Prostate gland (tissue), 2 donors: ENCODE data around the gene GATA1. TPM values are rescaled to one million over a fixed set of nuclear protein-coding genes. Genes with fewer than 3 reads are reported as not detected.

Experiments used
- DNase-seq: peaks from one replicate; pipeline ENCODE4 v3.0.0-alpha.2; 2019; ENCODE audit warnings: low spot score
- H3K27ac ChIP-seq, 2 donors: fragments of 200-600 bp; sonication (generic); 2 replicates each; pipeline ENCODE4 v1.5.1; 2017 to 2019
- H3K27me3 ChIP-seq: fragments of 200-600 bp; sonication (generic); replicated peaks from 2 replicates; pipeline ENCODE4 v1.5.1; 2019; ENCODE audit not compliant: insufficient read depth
- H3K36me3 ChIP-seq, 2 donors: fragments of 200-600 bp; sonication (generic); 1 replicate in 1 of 2; 2 replicates in 1 of 2; pipeline versions ENCODE4 v1.5.1 to v1.8.1; 2017 to 2019
- H3K4me1 ChIP-seq: fragments of 200-600 bp; sonication (generic); replicated peaks from 2 replicates; pipeline ENCODE4 v1.5.1; 2019
- H3K4me3 ChIP-seq, 2 donors: fragments of 200-600 bp; sonication (generic); 2 replicates each; pipeline ENCODE4 v1.5.1; 2017 to 2019
- H3K9me3 ChIP-seq: fragments of 200-600 bp; sonication (generic); 2 replicates; pipeline ENCODE4 v1.5.1; 2017
- POLR2A ChIP-seq: fragments of 450-650 bp; IDR thresholded peaks from one replicate; pipeline ENCODE4 v1.6.1; 2016; ENCODE audit warnings: antibody characterized with exemption, mild to moderate bottlenecking
- POLR2AphosphoS5 ChIP-seq: sonication (generic); formaldehyde crosslinking; IDR thresholded peaks from one replicate; pipeline ENCODE4 v1.6.1; 2017; ENCODE audit warnings: antibody characterized with exemption
- whole genome bisulfite sequencing: methylation state at CpG from one replicate; pipeline ENCODE4 v1.1.5; 2018; 5-methylcytosine and 5-hydroxymethylcytosine counted together
- intact Hi-C: fragments of 100-400 bp; cut with DNase I; formaldehyde crosslinking; loops from one replicate; pipeline ENCODE4 v1.14.2; 2022
- total RNA-seq, 2 donors: library from RNA; depleted of rRNA; stranded (reverse); fragments of >200 nt; gene quantifications; one replicate each; pipeline ENCODE4 v1.1.0, GENCODE V29; 2016
- TF ChIP-seq, protein P1 (sequence below), 4 experiments: fragments of 200-600 bp in 2 of 4; fragments of 450-650 bp in 2 of 4; sonication (generic) in 2 of 4; IDR thresholded peaks; 1 replicate in 3 of 4; 2 replicates in 1 of 4; pipeline ENCODE4 v1.5.1; 2016 to 2019; ENCODE audit warnings: antibody characterized with exemption in 4 of 4, mild to moderate bottlenecking in 2 of 4, moderate library complexity in 2 of 4

GATA1 gene
- total RNA-seq, 2 donors from 2014 or later: not detected

DNA sequence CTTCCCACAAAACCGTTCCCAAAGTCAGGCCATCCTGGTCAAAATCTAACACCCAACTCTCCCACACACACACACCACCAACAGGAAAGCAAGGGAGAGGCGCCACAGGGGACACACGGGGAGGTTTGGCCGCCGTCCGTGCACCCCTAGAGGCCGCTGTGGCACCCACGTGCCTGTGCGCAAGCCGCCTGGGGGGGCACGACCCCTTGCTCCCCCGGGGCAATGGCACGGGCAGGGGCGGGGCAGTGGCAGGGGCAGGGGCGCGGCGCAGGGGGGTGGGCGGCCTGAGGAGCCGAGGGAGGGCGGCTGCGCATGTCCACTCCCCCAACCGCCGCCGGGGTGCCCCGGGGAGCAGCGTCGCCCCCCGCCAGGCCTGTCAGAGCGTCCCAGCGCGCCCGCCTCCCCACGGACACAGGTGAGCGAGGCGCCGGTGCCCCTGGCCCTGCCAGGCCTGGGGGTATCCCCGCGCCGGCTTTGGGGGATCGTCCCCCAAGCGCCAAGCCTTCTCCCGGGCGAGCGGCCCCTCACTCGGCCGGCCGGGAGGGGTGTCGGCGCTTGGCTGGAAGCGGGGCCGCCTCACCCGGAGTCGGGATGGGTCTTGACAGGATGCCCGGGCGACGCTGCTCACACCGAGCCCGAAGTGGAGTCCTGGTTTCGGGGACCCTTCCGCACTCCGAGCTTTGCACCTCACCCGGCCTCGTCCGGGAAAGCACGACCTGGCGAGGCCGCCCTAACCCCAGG lies 39.9 kb downstream of the GATA1 start, which contains the start of gene ERAS:
Gene ERAS, plus strand, starts transcription at position 379 of the 741 bp plus-strand sequence. CDS start 2,611 bp downstream, outside the sequence.
- 66% methylated on average over 12 of the region's 67 CpGs for WGBS
- H3K27me3 ChIP-seq: no peaks in the 10 kb centered on the region
- H3K27ac ChIP-seq: no peak within 1 kb of the TSS
- no peaks in the 10 kb centered on the region for H3K36me3 ChIP-seq
- DNase-seq: no peak
- intact Hi-C loops: no loop called here
- H3K4me3 ChIP-seq: no peak within 1 kb of the TSS
- TF ChIP-seq, protein P1, sequence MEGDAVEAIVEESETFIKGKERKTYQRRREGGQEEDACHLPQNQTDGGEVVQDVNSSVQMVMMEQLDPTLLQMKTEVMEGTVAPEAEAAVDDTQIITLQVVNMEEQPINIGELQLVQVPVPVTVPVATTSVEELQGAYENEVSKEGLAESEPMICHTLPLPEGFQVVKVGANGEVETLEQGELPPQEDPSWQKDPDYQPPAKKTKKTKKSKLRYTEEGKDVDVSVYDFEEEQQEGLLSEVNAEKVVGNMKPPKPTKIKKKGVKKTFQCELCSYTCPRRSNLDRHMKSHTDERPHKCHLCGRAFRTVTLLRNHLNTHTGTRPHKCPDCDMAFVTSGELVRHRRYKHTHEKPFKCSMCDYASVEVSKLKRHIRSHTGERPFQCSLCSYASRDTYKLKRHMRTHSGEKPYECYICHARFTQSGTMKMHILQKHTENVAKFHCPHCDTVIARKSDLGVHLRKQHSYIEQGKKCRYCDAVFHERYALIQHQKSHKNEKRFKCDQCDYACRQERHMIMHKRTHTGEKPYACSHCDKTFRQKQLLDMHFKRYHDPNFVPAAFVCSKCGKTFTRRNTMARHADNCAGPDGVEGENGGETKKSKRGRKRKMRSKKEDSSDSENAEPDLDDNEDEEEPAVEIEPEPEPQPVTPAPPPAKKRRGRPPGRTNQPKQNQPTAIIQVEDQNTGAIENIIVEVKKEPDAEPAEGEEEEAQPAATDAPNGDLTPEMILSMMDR (IDR thresholded peaks at IDR 0.05): no peak
- TF ChIP-seq POLR2A (no peak), POLR2AphosphoS5 (no peak)
- no peaks in the 10 kb centered on the region for H3K4me1 ChIP-seq
- H3K9me3 ChIP-seq: no peaks in the 10 kb centered on the region

DNA sequence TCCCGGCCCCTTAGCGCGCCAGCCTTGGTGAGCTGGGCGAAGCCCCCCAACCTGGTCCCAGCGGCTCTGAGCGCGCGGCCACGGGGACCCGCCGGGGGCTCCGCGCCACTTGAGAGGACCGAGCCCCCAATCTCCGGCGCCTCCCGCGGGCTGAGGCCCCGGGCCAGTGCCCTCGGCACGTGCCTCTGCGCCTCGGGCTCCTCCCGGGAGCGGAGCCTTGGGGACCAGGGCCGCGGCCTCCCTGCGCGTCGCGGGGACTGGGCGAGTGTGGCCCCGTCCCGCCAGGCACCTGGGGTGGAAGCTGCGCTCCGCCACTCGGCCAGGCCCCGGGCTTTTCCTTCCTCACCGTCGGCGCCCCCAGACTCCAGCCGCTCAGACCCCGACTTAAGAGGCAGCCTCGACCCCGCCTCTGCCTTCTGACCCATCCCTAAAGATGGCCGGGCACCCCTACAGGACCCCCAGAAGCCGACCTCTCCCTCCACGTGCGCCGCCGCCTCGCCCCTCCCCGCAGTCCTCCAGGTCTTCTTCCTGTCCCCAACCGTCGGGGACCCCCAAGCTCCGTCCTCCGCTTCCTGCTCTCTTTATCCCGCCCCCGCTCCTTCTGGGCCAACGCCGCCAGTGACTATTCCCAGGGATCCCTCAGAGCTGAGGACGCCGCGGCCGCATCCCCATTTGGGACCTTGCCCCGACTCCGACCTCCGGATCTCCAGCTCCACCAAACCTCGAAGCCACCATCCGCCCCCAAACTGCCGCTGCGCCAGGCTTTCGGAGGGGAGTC lies 40.7 kb downstream of the GATA1 start:
- intact Hi-C loops: no loop called here
- 71% methylated on average over 28 of the region's 73 CpGs for whole genome bisulfite sequencing
- H3K4me3 ChIP-seq: no peak overlapping the region
- no peak overlapping the region for H3K27ac ChIP-seq
- no peaks in the 10 kb centered on the region for H3K4me1 ChIP-seq
- no peak for DNase-seq
- no peaks in the 10 kb centered on the region for H3K27me3 ChIP-seq
- H3K36me3 ChIP-seq: no peaks in the 10 kb centered on the region
- no peaks in the 10 kb centered on the region for H3K9me3 ChIP-seq
- TF ChIP-seq, protein P1 (IDR thresholded peaks at IDR 0.05): no peak
- TF ChIP-seq POLR2A: no peak

DNA sequence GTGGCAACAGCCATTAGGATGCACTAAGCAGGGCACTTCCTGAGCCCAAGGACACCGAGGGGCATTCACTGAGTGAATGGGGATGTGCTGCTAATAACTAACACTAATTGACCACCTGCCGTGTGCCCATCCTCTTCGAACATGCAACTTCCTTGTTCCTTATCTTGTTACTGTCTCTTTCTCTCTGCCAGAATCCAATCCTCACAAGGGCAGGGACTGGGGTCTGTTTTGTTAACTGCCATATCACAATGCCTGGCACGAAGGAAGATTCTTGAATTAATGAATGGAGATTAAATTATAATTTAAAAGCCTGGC lies 41.2 kb downstream of the GATA1 start:
- Histone ChIP-seq H3K36me3 (no peaks in the 10 kb centered on the region), H3K27me3 (no peaks in the 10 kb centered on the region), H3K4me3 (no peak overlapping the region), H3K4me1 (no peaks in the 10 kb centered on the region), H3K9me3 (no peaks in the 10 kb centered on the region), H3K27ac (no peak overlapping the region)
- WGBS: 56% methylated on average over 4 of the region's 4 CpGs
- TF ChIP-seq POLR2AphosphoS5: no peak
- no peak for TF ChIP-seq POLR2A
- TF ChIP-seq, protein P1 (IDR thresholded peaks at IDR 0.05): no peak
- intact Hi-C loops: no loop called here
- no peak for DNase-seq

DNA sequence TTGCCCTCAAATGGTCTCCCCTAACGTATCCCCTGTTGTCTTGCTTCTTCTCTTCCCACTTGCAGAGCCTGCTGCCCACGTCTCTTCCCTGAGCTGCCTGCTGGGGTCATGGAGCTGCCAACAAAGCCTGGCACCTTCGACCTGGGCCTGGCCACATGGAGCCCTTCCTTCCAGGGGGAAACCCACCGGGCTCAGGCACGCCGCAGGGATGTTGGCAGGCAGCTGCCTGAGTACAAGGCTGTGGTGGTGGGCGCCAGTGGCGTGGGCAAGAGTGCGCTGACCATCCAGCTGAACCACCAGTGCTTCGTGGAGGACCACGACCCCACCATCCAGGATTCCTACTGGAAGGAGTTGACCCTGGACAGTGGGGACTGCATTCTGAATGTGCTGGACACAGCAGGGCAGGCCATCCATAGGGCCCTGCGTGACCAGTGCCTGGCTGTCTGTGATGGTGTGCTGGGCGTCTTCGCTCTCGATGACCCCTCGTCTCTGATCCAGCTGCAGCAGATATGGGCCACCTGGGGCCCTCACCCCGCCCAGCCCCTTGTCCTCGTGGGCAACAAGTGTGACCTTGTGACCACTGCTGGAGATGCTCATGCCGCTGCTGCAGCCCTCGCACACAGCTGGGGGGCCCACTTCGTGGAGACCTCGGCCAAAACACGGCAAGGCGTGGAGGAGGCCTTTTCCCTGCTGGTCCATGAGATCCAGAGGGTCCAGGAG lies 42.8 kb downstream of the GATA1 start:
- no peaks in the 10 kb centered on the region for H3K27me3 ChIP-seq

More for the DNA sequence above, 42.8 kb downstream of the GATA1 start:
- no peak for TF ChIP-seq POLR2AphosphoS5
- TF ChIP-seq POLR2A: no peak
- TF ChIP-seq, protein P1 (IDR thresholded peaks at IDR 0.05): no peak
- DNase-seq: no peak
- Histone ChIP-seq H3K27ac (no peak overlapping the region), H3K36me3 (no peaks in the 10 kb centered on the region), H3K9me3 (no peaks in the 10 kb centered on the region), H3K4me3 (no peak overlapping the region), H3K4me1 (no peaks in the 10 kb centered on the region)
- 84% methylated on average over 12 of the region's 24 CpGs for WGBS
- intact Hi-C loops: no loop called here
